HG03354 (cell line): ENCODE measurements around the gene CTBP2.

Source experiments
- ATAC-seq: cut with Tn5 transposase; IDR thresholded peaks from one replicate; pipeline ENCODE4 v1.9.1; 2021; ENCODE audit warnings: mild to moderate bottlenecking; ENCODE audit not compliant: unreplicated experiment, poor library complexity, severe bottlenecking

Gene CTBP2

DNA sequence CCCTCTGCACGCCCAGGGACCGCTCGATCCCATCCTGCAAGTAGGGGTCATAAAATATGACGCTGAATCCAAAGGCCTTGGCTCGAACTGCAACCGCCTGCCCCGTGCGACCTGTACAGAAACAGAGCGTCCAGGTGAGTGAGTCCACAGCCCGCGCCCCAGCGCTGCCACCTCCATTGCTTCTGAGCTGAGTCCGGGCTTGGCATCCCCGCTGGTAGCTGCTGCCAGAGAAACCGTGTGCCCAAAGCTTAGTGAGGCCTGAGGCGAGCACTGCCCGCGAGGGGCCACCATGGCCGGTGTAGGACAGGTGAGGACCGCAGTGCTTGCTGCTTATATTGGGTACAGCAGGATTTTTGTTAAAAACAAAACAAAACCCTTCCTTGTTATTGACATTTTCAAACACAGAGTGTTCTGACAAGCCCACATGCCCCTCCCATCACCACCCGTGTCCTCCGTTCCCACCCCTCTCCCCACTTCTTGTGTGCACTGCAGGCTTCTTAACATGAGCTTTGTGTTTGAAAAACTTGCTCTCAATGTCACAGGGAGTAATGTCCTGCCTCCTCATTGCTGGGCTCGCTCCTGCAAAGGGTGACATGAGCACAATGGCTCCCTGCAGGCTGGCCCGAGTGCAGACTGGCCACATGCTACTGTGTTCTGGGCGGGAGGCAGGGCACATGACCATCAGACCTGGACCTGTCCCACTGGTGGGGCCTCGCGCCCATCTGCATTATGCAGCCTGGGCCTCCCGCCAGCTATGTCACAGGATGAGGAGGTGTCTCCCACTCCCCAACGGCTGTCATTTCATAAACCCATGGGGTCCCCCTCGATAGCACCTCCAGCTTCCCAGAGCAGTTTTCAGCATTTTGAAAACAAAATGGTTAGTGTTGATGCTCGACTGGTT is 165.5 kb downstream of the CTBP2 start:
- no peak for ATAC-seq

DNA sequence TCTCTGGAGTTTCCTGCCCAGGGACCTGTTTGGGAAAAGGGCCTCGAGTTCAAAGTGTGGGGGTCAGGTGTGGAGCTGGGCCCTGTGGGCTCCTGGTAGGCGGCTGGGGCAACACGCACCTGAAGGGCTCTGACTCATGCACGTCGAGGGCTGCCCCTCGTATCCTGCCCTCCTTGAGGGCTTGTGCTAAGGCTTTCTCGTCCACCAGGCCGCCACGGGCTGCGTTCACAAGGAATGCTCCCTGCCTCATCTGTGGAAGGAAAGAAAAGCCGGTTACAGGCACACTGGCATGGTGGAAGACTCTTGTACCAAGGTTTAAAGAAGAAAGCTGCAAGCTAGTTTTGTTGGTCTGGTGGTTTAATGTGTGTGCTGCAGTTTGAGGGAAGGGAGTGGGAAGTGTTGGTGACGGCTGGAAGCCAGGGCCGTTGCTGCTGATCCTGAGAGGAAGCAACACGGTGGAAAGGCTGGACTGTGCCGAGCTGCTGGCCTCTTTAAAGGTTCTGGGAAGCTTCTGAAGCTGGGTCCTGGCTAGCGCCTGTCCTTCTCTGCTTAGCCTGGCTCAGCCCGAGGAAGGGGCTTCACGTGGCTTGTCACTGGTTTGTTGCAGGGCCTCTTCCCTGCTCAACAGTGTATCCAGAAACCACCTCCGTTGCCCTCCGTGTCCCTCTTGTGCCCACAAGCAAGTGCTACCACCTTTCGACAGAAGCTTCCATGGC is 166.5 kb downstream of the CTBP2 start:
- ATAC-seq, result no peak

DNA sequence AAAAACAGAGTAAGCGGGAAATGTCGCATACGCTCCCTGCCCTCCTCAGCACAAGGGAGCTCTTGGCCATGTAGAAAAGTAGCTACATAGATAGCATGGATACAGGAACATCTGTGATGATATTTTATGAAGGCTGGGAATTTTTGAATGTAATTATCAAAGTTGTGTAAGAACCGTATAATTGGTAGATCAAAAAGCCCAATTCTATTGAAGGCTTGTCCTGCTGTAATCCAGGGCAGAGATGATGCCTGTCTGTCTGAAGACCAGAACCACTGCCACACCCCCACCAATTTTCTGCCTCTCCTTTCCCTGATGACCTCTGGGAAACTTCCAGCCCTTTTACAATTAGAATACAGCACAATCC is 167.0 kb downstream of the CTBP2 start:
- ATAC-seq, result no peak

GRCh38 chr10:124992462-124993344 is 167.7 kb downstream of the CTBP2 start:
- peak; percentile 63 for ATAC-seq

DNA sequence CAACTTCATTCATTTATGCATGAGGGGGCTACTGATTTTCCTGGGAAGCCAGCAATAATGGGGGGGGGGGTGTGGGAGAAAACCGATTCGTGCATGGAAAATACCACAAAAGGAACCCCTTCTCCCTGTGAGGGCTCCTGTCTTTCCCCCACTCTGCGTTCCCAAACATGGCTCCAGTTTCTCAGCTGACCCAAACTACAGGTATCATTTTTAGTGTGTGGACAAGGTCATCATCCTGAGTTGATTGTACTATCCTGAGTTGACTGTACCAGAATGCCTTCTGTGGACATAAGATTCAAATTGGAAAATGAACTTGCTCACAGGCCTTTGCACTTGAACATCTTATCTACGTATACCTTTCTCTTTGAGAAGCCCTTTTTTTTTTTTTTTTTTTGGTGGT is 168.5 kb downstream of the CTBP2 start:
- ATAC-seq, result no peak

- ATAC-seq, result no peak
These were observed 169.4 kb downstream of the CTBP2 start for GRCh38 chr10:124990671-124991625.

GRCh38 chr10:124989526-124989925 is 170.8 kb downstream of the CTBP2 start:
- no peak for ATAC-seq

GRCh38 chr10:124988753-124989152 is 171.6 kb downstream of the CTBP2 start:
- ATAC-seq, result peak; percentile 48

DNA sequence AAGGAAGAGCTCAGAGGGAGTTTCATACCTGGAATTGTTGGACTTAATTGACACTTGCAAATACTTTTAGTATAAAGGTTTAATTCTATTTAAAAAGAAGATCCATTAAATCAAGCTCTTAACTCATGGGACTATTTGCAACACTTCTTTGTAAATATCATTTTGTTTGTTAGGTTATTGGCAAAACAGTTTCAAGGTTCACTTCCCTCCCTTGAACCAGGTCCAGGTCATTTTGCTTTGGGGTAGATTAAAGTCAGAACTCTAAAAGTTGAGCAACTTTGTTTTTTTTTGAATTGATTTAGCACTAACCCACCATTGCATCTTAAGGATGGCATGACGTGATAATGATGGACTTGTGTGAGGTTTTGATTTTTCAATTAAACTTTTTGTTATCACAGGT is 172.6 kb downstream of the CTBP2 start:
- no peak for ATAC-seq

- ATAC-seq, result no peak
These were observed 175.2 kb downstream of the CTBP2 start for GRCh38 chr10:124985162-124985561.

GRCh38 chr10:124984376-124984775 is 176.0 kb downstream of the CTBP2 start:
- no peak for ATAC-seq

GRCh38 chr10:124983321-124983720 is 177.0 kb downstream of the CTBP2 start:
- no peak for ATAC-seq

DNA sequence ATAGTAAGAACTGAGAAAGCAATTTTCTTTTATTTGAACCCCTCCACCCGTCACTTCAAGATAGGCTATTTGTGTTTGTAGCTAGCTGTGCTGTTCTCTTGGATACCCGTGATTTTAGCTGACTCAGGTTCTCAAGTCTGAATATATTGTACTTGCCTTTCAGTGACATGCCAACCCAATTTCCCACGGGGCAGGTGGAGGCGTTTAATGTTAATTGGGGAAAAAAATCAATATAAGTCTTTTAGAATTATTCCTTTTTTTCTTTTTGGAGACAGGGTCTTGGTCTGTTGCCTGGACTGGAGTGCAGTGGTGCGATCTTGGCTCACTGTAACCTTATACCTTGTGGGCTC is 182.0 kb downstream of the CTBP2 start:
- no peak for ATAC-seq

DNA sequence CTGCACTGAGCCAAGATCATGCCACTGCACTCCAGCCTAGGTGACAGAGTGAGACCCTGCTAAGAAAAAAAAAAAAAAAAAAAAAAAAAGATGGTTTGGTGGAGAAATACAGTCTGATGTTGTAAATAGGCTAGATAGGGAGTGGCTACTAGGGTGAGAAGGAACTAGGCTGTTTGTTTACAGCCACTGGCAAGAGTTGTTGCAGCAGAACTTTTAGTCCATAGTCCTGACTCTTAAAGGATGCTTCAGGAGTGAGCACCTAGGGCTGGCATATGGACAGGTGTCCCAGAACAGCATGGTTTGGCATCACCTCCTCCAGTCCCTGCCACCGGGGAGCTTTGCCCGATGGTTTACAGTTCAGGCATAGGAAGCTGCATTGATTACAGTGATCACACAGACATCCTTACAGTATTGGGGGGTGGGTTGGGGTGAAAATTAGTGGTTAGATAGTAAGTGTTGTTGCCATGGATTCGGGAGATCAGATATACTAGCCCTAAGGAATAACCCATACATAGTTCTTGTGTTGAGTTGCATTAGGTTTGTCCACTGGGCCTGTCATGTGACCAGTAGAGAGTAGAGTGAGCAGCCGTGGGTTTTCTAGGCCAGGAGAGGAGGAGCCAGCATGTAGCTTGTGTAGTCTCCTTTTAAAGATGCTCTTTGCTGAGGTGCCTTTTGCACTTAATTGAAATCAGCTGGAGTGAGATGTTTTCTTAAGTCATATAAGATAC is 182.6 kb downstream of the CTBP2 start:
- ATAC-seq, result no peak

DNA sequence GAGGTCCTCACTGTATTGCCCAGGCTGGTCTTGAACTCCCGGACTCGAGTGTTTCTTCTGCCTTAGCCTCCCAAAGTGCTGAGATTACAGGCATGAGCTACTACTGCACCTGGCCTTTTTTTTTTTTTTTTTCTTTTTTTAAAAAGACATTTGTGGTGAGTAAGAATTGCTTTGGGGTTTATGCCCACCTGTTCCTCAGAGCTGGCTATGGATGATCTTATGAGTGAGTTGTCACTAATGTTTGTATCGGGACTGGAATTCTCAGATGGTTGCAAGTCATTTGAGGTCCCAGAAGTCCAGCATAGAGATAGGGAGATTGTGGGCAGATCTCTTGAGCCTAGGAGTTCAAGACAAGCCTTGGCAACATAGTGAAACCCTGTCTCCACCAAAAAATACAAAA is 183.2 kb downstream of the CTBP2 start:
- no peak for ATAC-seq

DNA sequence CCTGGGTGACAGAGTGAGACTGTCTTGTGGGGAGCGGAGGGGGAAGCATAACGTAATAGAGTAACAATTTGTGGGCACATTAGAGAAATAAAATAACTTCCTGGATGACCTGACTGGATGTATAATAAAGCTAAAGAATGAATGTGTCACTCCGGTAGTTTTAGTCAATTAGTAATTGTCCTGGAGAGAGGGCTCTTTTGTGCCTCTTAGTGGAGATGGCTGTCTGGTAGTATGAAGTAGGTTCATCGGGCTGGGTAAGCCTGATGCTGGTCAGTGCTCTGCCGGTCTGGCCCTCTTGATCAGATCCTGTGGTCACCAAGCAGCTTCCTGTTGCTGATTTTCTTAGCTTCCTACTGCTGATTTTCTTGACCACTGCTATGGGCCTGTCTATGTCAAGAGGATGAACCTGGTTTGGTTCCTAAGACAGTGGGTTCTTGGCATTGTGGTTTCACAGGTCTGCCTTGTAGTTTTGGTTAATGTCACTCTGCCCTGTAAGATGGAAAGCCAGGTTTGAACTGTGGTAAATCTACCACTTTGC is 184.3 kb downstream of the CTBP2 start:
- no peak for ATAC-seq

DNA sequence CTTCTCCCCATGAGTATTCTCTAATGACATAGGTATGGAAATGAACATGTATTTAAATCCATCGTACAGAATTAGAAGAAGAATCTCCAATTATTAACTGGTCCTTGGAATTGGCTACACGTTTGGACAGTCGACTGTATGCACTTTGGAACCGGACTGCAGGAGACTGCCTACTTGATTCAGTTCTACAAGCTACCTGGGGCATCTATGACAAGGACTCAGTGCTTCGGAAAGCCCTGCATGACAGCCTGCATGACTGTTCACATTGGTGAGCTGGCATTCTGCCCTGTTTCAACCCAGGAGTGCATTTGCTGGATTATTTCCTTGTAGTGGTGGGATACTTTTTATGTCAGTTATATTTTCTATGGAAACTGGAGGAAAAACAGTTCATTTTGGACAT is 186.2 kb downstream of the CTBP2 start:
- no peak for ATAC-seq

DNA sequence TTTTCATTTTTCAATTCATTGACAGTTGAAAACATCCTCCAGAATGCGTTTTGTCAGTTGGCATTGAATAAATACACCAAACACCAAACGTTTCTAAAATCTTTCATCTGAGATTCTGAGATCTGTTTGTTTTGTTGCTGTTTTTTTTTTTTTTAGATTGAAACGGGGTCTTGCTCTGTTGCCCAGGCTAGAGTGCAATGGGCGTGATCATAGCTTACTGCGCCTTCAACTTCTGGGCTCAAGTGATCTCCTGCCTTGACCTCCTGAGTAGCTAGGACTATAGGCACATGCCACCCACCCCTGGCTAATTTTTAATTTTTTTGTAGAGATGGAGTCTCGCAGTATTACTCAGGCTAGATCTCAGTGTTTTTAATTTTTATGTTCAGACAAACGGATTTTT is 187.7 kb downstream of the CTBP2 start:
- no peak for ATAC-seq
